Stimulated activated CD4-positive, alpha-beta T cell treated with anti-CD3 and anti-CD28 coated beads, Interleukin-1b, Interleukin-23, amount 100 ng/mL, for 1 hour (primary cell): Measurements from ENCODE around the gene DNAJC11.
A peak's percentile ranks its signal among the peaks of the same experiment; 100 is the strongest.

Experiments
- DNase-seq, 2 donors: peaks; one replicate each; pipeline ENCODE4 v3.0.0-alpha.2; 2020; ENCODE audit warnings: low read depth in 2 of 2

DNAJC11 gene

GRCh38 chr1:6625584-6626149, 75.9 kb downstream of the DNAJC11 start:
- DNase-seq = no peak

- peak; percentile 82 to 91 for DNase-seq
Observed at GRCh38 chr1:6624710-6625583, 76.7 kb downstream of the DNAJC11 start, which contains the start of gene THAP3. THAP3 (plus strand) TSS chr1:6624868; CDS start chr1:6625219, 351 bp downstream.

- DNase-seq = no peak
Observed at GRCh38 chr1:6623269-6623965, 78.2 kb downstream of the DNAJC11 start.

- no peak for DNase-seq
Observed at GRCh38 chr1:6622396-6623152, 79.0 kb downstream of the DNAJC11 start.

GRCh38 chr1:6621429-6622391, 79.9 kb downstream of the DNAJC11 start:
- no peak for DNase-seq

GRCh38 chr1:6619045-6619444, 82.6 kb downstream of the DNAJC11 start:
- DNase-seq = no peak

GRCh38 chr1:6614929-6615785, 86.5 kb downstream of the DNAJC11 start:
- no peak for DNase-seq

- peak in 1 of 2 donors; percentile 56 for DNase-seq
Observed at GRCh38 chr1:6614019-6614928, 87.3 kb downstream of the DNAJC11 start.

GRCh38 chr1:6613361-6614018, 88.1 kb downstream of the DNAJC11 start, which contains the start of gene PHF13:
PHF13 (plus strand) TSS chr1:6613731; CDS start chr1:6614067, 336 bp downstream.
- DNase-seq = peak; percentile 98 to 99

- DNase-seq = no peak
Observed at GRCh38 chr1:6612641-6613360, 88.8 kb downstream of the DNAJC11 start.

GRCh38 chr1:6603915-6604558, 97.6 kb downstream of the DNAJC11 start:
- no peak for DNase-seq

GRCh38 chr1:6603238-6603914, 98.2 kb downstream of the DNAJC11 start:
- peak in 1 of 2 donors; percentile 16 for DNase-seq

- DNase-seq = peak; percentile 74 to 76
Observed at GRCh38 chr1:6602669-6603237, 98.9 kb downstream of the DNAJC11 start, which contains the start of gene KLHL21. KLHL21 (minus strand) TSS chr1:6602869; CDS start chr1:6602817, 52 bp downstream.

- DNase-seq = no peak
Observed at GRCh38 chr1:6601923-6602668, 99.5 kb downstream of the DNAJC11 start.
